PC-9 (cell line): ENCODE measurements around the gene CCNE1. TPM values are rescaled to one million over a fixed set of nuclear protein-coding genes. Genes with fewer than 3 reads are reported as not detected.

Experiments used
- BruUV-seq: library from RNA; stranded (reverse); fragments of 400-500 nt; replicated peaks from 2 replicates; lab custom pipeline; 2021; lab: Mats Ljungman, UMichigan
- CTCF ChIA-PET: fragments of 300-600 bp; sonication (Branson Sonifier 250); formaldehyde crosslinking; loops from one replicate; lab custom pipeline; 2022; ENCODE audit warnings: antibody characterized with exemption; lab: Charles Lee
- POLR2A ChIA-PET: fragments of 300-600 bp; sonication (Branson Sonifier 250); formaldehyde crosslinking; loops from one replicate; lab custom pipeline; 2022; ENCODE audit warnings: antibody characterized with exemption; ENCODE audit not compliant: unreplicated experiment; lab: Charles Lee
- DNase-seq, 2 experiments: peaks; one replicate each; pipeline versions ENCODE4 v3.0.0 to v3.0.0-alpha.2; 2015 to 2022; ENCODE audit warnings: mixed read lengths in 1 of 2
- H2AFZ ChIP-seq: fragments of 200-600 bp; sonication (generic); 2 replicates; pipeline ENCODE4 v1.8.1; 2017; ENCODE audit warnings: antibody characterized with exemption
- H3F3A ChIP-seq: fragments of 200-600 bp; sonication (generic); 2 replicates; pipeline ENCODE4 v1.8.1; 2017; ENCODE audit warnings: antibody characterized with exemption, mild to moderate bottlenecking, low read depth; ENCODE audit not compliant: insufficient read depth
- H3K27ac ChIP-seq: fragments of 200-600 bp; sonication (generic); 2 replicates; pipeline ENCODE4 v1.6.1; 2016; ENCODE audit warnings: mixed run types
- H3K27me3 ChIP-seq: fragments of 200-600 bp; sonication (generic); 2 replicates; pipeline ENCODE4 v1.6.1; 2016; ENCODE audit warnings: low read depth, mixed run types; ENCODE audit not compliant: insufficient read depth
- H3K36me3 ChIP-seq: fragments of 200-600 bp; sonication (generic); 2 replicates; pipeline ENCODE4 v1.6.1; 2016; ENCODE audit warnings: low read depth, mixed run types
- H3K4me1 ChIP-seq: fragments of 200-600 bp; sonication (generic); replicated peaks from 2 replicates; pipeline ENCODE4 v1.6.1; 2016; ENCODE audit warnings: mixed run types; ENCODE audit not compliant: insufficient read depth
- H3K4me2 ChIP-seq: fragments of 200-600 bp; sonication (generic); 2 replicates; pipeline ENCODE4 v1.6.1; 2017; ENCODE audit warnings: mixed run types
- H3K4me3 ChIP-seq: fragments of 200-600 bp; sonication (generic); 2 replicates; pipeline ENCODE4 v1.6.1; 2016; ENCODE audit warnings: mixed run types
- H3K79me2 ChIP-seq: fragments of 200-600 bp; sonication (generic); 2 replicates; pipeline ENCODE4 v1.6.1; 2017; ENCODE audit warnings: low read depth, mixed run types
- H3K9me2 ChIP-seq: fragments of 200-600 bp; sonication (generic); 2 replicates; pipeline ENCODE4 v1.8.1; 2017; ENCODE audit warnings: mild to moderate bottlenecking; ENCODE audit not compliant: insufficient read depth
- H3K9me3 ChIP-seq: fragments of 200-600 bp; sonication (generic); 2 replicates; pipeline ENCODE4 v1.8.1; 2016; ENCODE audit warnings: low read depth; ENCODE audit not compliant: insufficient read depth
- H4K20me1 ChIP-seq: fragments of 200-600 bp; sonication (generic); 2 replicates; pipeline ENCODE4 v1.8.1; 2017; ENCODE audit not compliant: insufficient read depth
- CTCF ChIP-seq: fragments of 200-600 bp; sonication (generic); conservative IDR thresholded peaks from 2 replicates; pipeline ENCODE4 v1.6.1; 2017; ENCODE audit warnings: mixed run types, antibody characterized with exemption, mild to moderate bottlenecking, moderate library complexity
- EZH2 ChIP-seq: fragments of 200-600 bp; sonication (generic); IDR thresholded peaks from 2 replicates; pipeline ENCODE4 v1.8.0; 2017; ENCODE audit warnings: antibody characterized with exemption, low read depth
- intact Hi-C: fragments of 100-400 bp; cut with micrococcal nuclease; formaldehyde crosslinking; loops from one replicate; pipeline ENCODE4 v1.10.0; 2022; ENCODE audit not compliant: unreplicated experiment
- total RNA-seq: library from RNA; stranded (reverse); gene quantifications from 2 replicates; pipeline ENCODE4 v1.2.3, GENCODE V29; 2021

Gene CCNE1
- total RNA-seq, 1 experiment from 2014 or later = 10.6 TPM

DNA sequence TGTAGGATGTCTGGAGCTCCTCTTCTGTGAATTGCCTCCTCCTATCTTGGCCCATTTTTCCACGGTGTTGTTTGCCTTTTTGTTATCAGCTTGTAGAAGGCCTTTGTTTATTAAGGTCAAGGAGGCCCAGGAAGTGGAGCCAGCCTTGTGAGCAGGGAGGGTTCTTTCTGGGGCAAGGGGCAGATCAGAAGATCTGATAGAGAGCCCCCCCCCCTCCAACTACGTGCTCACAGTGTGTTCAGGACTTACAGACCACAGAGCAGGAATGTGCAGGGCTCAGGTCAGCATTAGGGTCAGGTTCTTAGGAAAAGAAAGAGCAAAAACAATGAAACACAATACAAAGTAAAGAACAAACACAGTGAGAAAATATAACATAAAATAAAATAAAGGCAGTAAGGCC lies 59.4 kb downstream of the CCNE1 start:
- H2AFZ ChIP-seq = no peak overlapping the region
- intact Hi-C loops = no loop called here
- CTCF ChIA-PET = interaction anchor here (0.5 to 0.7 kb wide), 3 partner anchors 10 to 158 kb away, joined by 4 to 7 read pairs (median 7); no protein-coding TSS in a partner anchor

GRCh38 chr19:29872224-29872731 lies 60.5 kb downstream of the CCNE1 start:
- Histone ChIP-seq H3K27me3 (no peaks in the 10 kb centered on the region), H3K9me3 (0 out of 2 replicates have a peak, but pooled peaks cover 4% of the 10 kb centered on the region), H4K20me1 (no peaks in the 10 kb centered on the region), H3K4me3 (no peak overlapping the region), H3F3A (peaks cover 10% of the 10 kb centered on the region; the same call in 1 of the 2 replicates), H3K4me2 (no peak overlapping the region), H3K36me3 (no peaks in the 10 kb centered on the region), H2AFZ (no peak overlapping the region), H3K9me2 (no peaks in the 10 kb centered on the region), H3K27ac (no peak overlapping the region), H3K4me1 (peaks cover 17% of the 10 kb centered on the region), H3K79me2 (no peaks in the 10 kb centered on the region)
- ChIA-PET CTCF (interaction anchor here (0.5 to 2.0 kb wide), 4 partner anchors 14 to 142 kb away, joined by 3 to 5 read pairs (median 3); no protein-coding TSS in a partner anchor), POLR2A (no interaction called here)
- DNase-seq = no peak
- TF ChIP-seq EZH2 (no peak), CTCF (no peak)
- intact Hi-C loops = no loop called here
- no TSS peak for BruUV-seq

More for the DNA sequence above, 59.4 kb downstream of the CCNE1 start:
- H3F3A ChIP-seq = peaks cover 10% of the 10 kb centered on the region; the same call in 1 of the 2 replicates
- H3K36me3 ChIP-seq = no peaks in the 10 kb centered on the region
- H3K4me2 ChIP-seq = peak overlapping the region; percentile 38
- POLR2A ChIA-PET = no interaction called here
- no peaks in the 10 kb centered on the region for H3K27me3 ChIP-seq
- no peak overlapping the region for H3K4me3 ChIP-seq
- 0 out of 2 replicates have a peak, but pooled peaks cover 4% of the 10 kb centered on the region for H3K9me3 ChIP-seq
- no peaks in the 10 kb centered on the region for H4K20me1 ChIP-seq
- TF ChIP-seq CTCF (no peak), EZH2 (no peak)
- H3K27ac ChIP-seq = no peak overlapping the region
- H3K79me2 ChIP-seq = no peaks in the 10 kb centered on the region
- peaks cover 17% of the 10 kb centered on the region for H3K4me1 ChIP-seq
- DNase-seq = peak in 1 of 2 experiments; percentile 61
- no TSS peak for BruUV-seq
- H3K9me2 ChIP-seq = no peaks in the 10 kb centered on the region

DNA sequence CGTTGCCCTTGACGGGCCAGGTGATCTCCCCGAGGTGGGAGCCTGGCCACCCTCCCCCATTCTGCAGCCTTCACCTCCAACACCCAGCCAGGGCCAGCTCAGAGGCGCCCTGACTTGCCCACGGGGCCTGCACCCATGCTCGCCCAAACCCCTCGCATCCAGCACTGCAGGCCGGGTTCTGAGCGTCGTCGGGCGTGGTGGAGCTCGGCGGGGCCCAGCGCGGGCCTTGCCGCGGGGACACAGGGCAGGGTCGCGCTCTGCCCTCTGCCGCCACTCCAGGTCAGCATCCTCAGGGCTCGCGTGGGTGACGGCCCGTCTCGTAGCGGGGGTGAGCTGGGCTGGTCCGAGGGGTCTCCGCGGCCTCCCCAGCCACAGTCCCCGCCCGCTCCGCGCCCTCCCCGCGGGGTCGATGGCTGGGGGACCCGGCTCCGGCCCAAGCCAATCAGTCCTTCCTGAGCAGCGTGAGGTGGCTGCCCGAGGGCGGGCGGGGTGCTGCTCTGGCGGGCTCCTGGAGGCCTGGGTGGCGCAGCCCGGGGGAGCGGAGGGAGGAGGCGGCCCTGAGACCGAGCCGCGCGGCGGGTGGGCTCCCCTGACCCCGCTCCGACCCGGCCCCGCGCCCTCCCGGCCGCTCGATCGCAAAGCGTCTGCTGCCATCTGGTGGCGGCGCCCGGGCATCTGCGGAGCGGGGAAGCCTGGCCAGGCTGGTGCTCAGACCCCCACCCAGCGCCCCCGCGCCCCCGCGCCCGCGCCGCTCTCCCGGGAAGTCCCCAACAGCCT lies 61.4 kb downstream of the CCNE1 start:
- peak; percentile 79 for TF ChIP-seq CTCF
- no peak for TF ChIP-seq EZH2
- Histone ChIP-seq H3K9me2 (no peaks in the 10 kb centered on the region), H3K27ac (no peak overlapping the region), H3K4me3 (peak overlapping the region; percentile 57; the same call in 1 of the 2 replicates), H3K36me3 (no peaks in the 10 kb centered on the region), H3K27me3 (no peaks in the 10 kb centered on the region), H2AFZ (peak overlapping the region; percentile 70), H3K4me1 (peaks cover 17% of the 10 kb centered on the region), H3K4me2 (peak overlapping the region; percentile 84), H3K79me2 (no peaks in the 10 kb centered on the region), H3K9me3 (no peaks in the 10 kb centered on the region), H4K20me1 (no peaks in the 10 kb centered on the region), H3F3A (peaks cover 10% of the 10 kb centered on the region; the same call in 1 of the 2 replicates)
- ChIA-PET CTCF (interaction anchor here (0.5 to 2.0 kb wide), 4 partner anchors 15 to 143 kb away, joined by 3 to 17 read pairs (median 4); no protein-coding TSS in a partner anchor), POLR2A (no interaction called here)
- intact Hi-C loops = loop anchor here (1.0 kb wide), 2 partner anchors 102 to 143 kb away; no protein-coding TSS in a partner anchor
- no TSS peak for BruUV-seq
- DNase-seq = peak in 1 of 2 experiments; percentile 34

Other genes with a start within 250 kb of the CCNE1 start
- gene POP4, start 205.7 kb upstream of the CCNE1 start, total RNA-seq = 52.8 and 66.6 TPM in 2 replicates
- 16.0 and 18.0 TPM in 2 replicates for gene PLEKHF1, start 146.5 kb upstream of the CCNE1 start, total RNA-seq
- 14.8 and 15.4 TPM in 2 replicates for gene C19orf12, start 96.7 kb upstream of the CCNE1 start, total RNA-seq
- 52.4 and 56.0 TPM in 2 replicates for gene URI1, start 130.2 kb downstream of the CCNE1 start, total RNA-seq